Tibial artery (tissue), 4 donors: ENCODE results near the gene ICE2.

Source experiments
- DNase-seq, 2 donors: peaks; one replicate each; pipeline ENCODE4 v3.0.0-alpha.2; 2019
- H3K27ac ChIP-seq, 2 donors: fragments of 200-600 bp; sonication (generic) in 1 of 2; 1 replicate in 1 of 2; 2 replicates in 1 of 2; pipeline ENCODE4 v1.5.1; 2018 to 2019; ENCODE audit warnings: mild to moderate bottlenecking in 1 of 2
- H3K27me3 ChIP-seq, 2 donors: fragments of 200-600 bp; sonication (generic) in 1 of 2; one replicate each; pipeline versions ENCODE4 v1.5.1 to v1.6.0; 2016 to 2019
- H3K36me3 ChIP-seq, 3 donors: fragments of 200-600 bp; sonication (generic) in 2 of 3; one replicate each; pipeline ENCODE4 v1.5.1; 2016 to 2019; ENCODE audit warnings: mild to moderate bottlenecking in 2 of 3
- H3K4me1 ChIP-seq, 4 donors: fragments of 200-600 bp; sonication (generic) in 2 of 4; 1 replicate in 3 of 4; 2 replicates in 1 of 4; pipeline ENCODE4 v1.5.1; 2016 to 2019
- H3K4me3 ChIP-seq, 2 donors: fragments of 200-600 bp; sonication (generic) in 1 of 2; 1 replicate in 1 of 2; 2 replicates in 1 of 2; pipeline ENCODE4 v1.5.1; 2018 to 2019; ENCODE audit warnings: mild to moderate bottlenecking in 2 of 2
- H3K9me3 ChIP-seq, 3 donors: fragments of 200-600 bp; sonication (generic) in 1 of 3; one replicate each; pipeline ENCODE4 v1.5.1; 2016 to 2019
- CTCF ChIP-seq, 2 experiments: fragments of 200-600 bp in 1 of 2; fragments of 450-650 bp in 1 of 2; IDR thresholded peaks; one replicate each; pipeline ENCODE4 v1.5.1; 2017 to 2019; ENCODE audit warnings: antibody characterized with exemption in 2 of 2, mild to moderate bottlenecking in 1 of 2, moderate library complexity in 1 of 2
- intact Hi-C: fragments of 100-400 bp; cut with DNase I; formaldehyde crosslinking; loops from one replicate; pipeline ENCODE4 v1.15.0; 2023; ENCODE audit warnings: low total_unique reads

The ICE2 gene

GRCh38 chr15:60379525-60380274 is 99.2 kb downstream of the ICE2 start:
- peaks cover 0 to 100% (median 73%) of the 10 kb centered on the region in 4 donors for H3K4me1 ChIP-seq
- DNase-seq: no peak
- H3K9me3 ChIP-seq: no peaks in the 10 kb centered on the region
- no peak overlapping the region for H3K4me3 ChIP-seq
- no peaks in the 10 kb centered on the region for H3K27me3 ChIP-seq
- no peak for TF ChIP-seq CTCF (IDR thresholded peaks at IDR 0.05)
- intact Hi-C loops: no loop called here
- H3K27ac ChIP-seq: peak overlapping the region; percentile 35 to 59
- peaks cover 26 to 43% (median 30%) of the 10 kb centered on the region in 3 donors for H3K36me3 ChIP-seq

- H3K27me3 ChIP-seq: no peaks in the 10 kb centered on the region
- peak overlapping the region in 1 of 2 donors; percentile 59 for H3K27ac ChIP-seq
- peaks cover 26 to 41% (median 30%) of the 10 kb centered on the region in 3 donors for H3K36me3 ChIP-seq
- DNase-seq: no peak
- H3K4me1 ChIP-seq: peaks cover 0 to 100% (median 76%) of the 10 kb centered on the region in 4 donors
- TF ChIP-seq CTCF (IDR thresholded peaks at IDR 0.05): no peak
- intact Hi-C loops: no loop called here
- no peak overlapping the region for H3K4me3 ChIP-seq
- no peaks in the 10 kb centered on the region for H3K9me3 ChIP-seq
Observed at GRCh38 chr15:60379185-60379524, 99.8 kb downstream of the ICE2 start.

- Histone ChIP-seq H3K27ac (peak overlapping the region; percentile 75 to 76), H3K4me3 (no peak overlapping the region), H3K27me3 (no peaks in the 10 kb centered on the region), H3K4me1 (peaks cover 4 to 100% (median 81%) of the 10 kb centered on the region in 4 donors), H3K9me3 (no peaks in the 10 kb centered on the region), H3K36me3 (peaks cover 20 to 25% (median 22%) of the 10 kb centered on the region in 3 donors)
- intact Hi-C loops: no loop called here
- no peak for DNase-seq
- no peak for TF ChIP-seq CTCF (IDR thresholded peaks at IDR 0.05)
Observed at GRCh38 chr15:60376677-60377095, 102.3 kb downstream of the ICE2 start.

DNA sequence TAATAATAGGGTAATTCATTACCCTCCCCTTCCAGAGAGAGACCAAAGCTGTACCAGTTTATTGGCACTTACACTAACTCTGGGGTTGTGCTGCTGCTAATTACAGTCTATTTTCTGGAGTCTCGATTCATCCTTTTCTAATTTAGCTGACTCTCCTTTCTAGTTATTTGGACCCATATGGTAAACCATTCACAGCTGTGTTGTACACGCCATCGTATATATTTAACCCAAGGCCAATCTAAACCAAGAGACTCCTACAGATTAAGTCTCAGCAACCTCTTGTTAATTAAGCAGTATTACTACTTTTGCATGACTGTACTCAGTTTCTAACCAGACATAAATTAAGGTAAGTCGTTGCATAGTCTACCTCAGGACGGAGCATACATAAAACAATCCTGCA is 103.6 kb downstream of the ICE2 start:
- peaks cover 10 to 20% (median 20%) of the 10 kb centered on the region in 3 donors for H3K36me3 ChIP-seq
- no peak for TF ChIP-seq CTCF (IDR thresholded peaks at IDR 0.05)
- no peaks in the 10 kb centered on the region for H3K27me3 ChIP-seq
- no peak overlapping the region for H3K4me3 ChIP-seq
- H3K4me1 ChIP-seq: peaks cover 4 to 100% (median 83%) of the 10 kb centered on the region in 4 donors
- intact Hi-C loops: no loop called here
- peak overlapping the region; percentile 75 to 76 for H3K27ac ChIP-seq
- DNase-seq: no peak
- no peaks in the 10 kb centered on the region for H3K9me3 ChIP-seq

DNA sequence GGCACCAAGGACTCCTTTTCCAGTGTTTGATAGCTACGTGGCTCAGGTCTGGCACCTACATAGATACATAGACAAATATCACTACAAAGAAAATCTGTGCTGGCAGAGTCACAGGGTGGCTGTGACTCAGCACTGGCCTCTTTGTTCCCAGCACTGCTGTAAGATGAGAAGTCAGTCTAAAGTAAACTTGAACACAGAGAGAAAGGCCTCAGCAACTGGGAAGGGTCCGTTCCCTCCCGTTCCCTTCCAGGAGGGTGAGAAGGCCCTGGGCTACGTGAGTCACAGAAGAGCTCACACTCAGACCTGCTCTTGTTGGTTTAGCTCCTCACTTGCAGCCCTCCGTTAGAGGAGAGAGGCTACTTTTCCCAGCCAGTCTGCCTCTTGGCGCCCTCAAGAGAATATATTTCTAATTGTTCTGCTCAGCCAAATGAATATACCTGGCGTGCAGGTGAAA is 104.3 kb downstream of the ICE2 start:
- intact Hi-C loops: no loop called here
- H3K9me3 ChIP-seq: no peaks in the 10 kb centered on the region
- DNase-seq: peak; percentile 60 to 86
- peak overlapping the region; percentile 75 to 76 for H3K27ac ChIP-seq
- no peaks in the 10 kb centered on the region for H3K27me3 ChIP-seq
- H3K4me3 ChIP-seq: no peak overlapping the region
- H3K36me3 ChIP-seq: peaks cover 10 to 20% (median 14%) of the 10 kb centered on the region in 3 donors
- no peak for TF ChIP-seq CTCF (IDR thresholded peaks at IDR 0.05)
- H3K4me1 ChIP-seq: peaks cover 4 to 100% (median 83%) of the 10 kb centered on the region in 4 donors
